Measurements from ENCODE around the gene ECEL1.
"Not testable (repeated sequence)": the region's sequence is repeated elsewhere in the genome, so short reads cannot be mapped to it uniquely, and the experiment has no call there.

The ECEL1 gene

GRCh38 chr2:232440220-232441018 is 47.2 kb downstream of the ECEL1 start:
- peak; percentile 83 for DNase-seq

- DNase-seq = no peak
These were observed 47.9 kb downstream of the ECEL1 start for GRCh38 chr2:232439758-232440135.

GRCh38 chr2:232438951-232439757 is 48.5 kb downstream of the ECEL1 start:
- DNase-seq = no peak

- DNase-seq = no peak
These were observed 49.5 kb downstream of the ECEL1 start for GRCh38 chr2:232438091-232438490.

- no peak for DNase-seq
These were observed 50.5 kb downstream of the ECEL1 start for GRCh38 chr2:232437195-232437571.

GRCh38 chr2:232436381-232437194 is 51.0 kb downstream of the ECEL1 start:
- no peak for DNase-seq

- no peak for DNase-seq
These were observed 51.8 kb downstream of the ECEL1 start for GRCh38 chr2:232435805-232436204.

- no peak for DNase-seq
These were observed 52.3 kb downstream of the ECEL1 start for GRCh38 chr2:232435375-232435648.

GRCh38 chr2:232434563-232435374 is 52.9 kb downstream of the ECEL1 start:
- DNase-seq = no peak

- DNase-seq = no peak
These were observed 53.5 kb downstream of the ECEL1 start for GRCh38 chr2:232434091-232434490.

GRCh38 chr2:232433622-232434021 is 54.0 kb downstream of the ECEL1 start:
- not testable (repeated sequence) for DNase-seq

GRCh38 chr2:232432598-232433184 is 54.9 kb downstream of the ECEL1 start:
- DNase-seq = no peak

GRCh38 chr2:232431705-232432590 is 55.7 kb downstream of the ECEL1 start:
- DNase-seq = no peak
